AG04450 (cell line): ENCODE measurements around the gene TRMT2A. TPM values are rescaled to one million over a fixed set of nuclear protein-coding genes. Genes with fewer than 3 reads are reported as not detected.

ENCODE experiments used
- CTCF ChIA-PET: fragments of 300-600, 350-600 bp; formaldehyde crosslinking; extraction: SDS; loops from one replicate; lab custom pipeline; 2022; ENCODE audit warnings: antibody characterized with exemption, inconsistent platforms; lab: Charles Lee
- POLR2A ChIA-PET: fragments of 350-600 bp; formaldehyde crosslinking; extraction: SDS; loops from one replicate; lab custom pipeline; 2021; ENCODE audit warnings: antibody characterized with exemption, inconsistent platforms; lab: Yijun Ruan, JAX
- DNase-seq: peaks from one replicate; pipeline ENCODE4 v3.0.0-alpha.2; 2011; ENCODE audit warnings: low read depth, low spot score
- H3K27ac ChIP-seq: one replicate; pipeline ENCODE4 v1.5.1; 2012; ENCODE audit warnings: low read depth, low read length, control low read depth
- H3K27me3 ChIP-seq: one replicate; pipeline ENCODE4 v1.6.0; 2012; ENCODE audit warnings: low read length; ENCODE audit not compliant: control insufficient read depth, insufficient read depth
- H3K4me3 ChIP-seq: 2 replicates; pipeline ENCODE4 v1.5.1; 2011; ENCODE audit warnings: mild to moderate bottlenecking, low read depth, low read length, control low read depth
- H3K9me3 ChIP-seq: 2 replicates; pipeline ENCODE4 v1.5.1; 2012; ENCODE audit warnings: low read length; ENCODE audit not compliant: control insufficient read depth, insufficient read depth
- CTCF ChIP-seq: IDR thresholded peaks from 2 replicates; pipeline ENCODE4 v1.5.1; 2011; ENCODE audit warnings: low read depth, low read length, control low read depth, inconsistent platforms
- polyA plus RNA-seq: library from polyadenylated mRNA; depleted of rRNA; stranded (reverse); fragments of >200 nt; gene quantifications from 2 replicates; pipeline ENCODE4 v1.2.3, GENCODE V29; 2011

Gene TRMT2A
- polyA plus RNA-seq, 1 experiment: 15.6 TPM

- Histone ChIP-seq H3K4me3 (no peak overlapping the region), H3K9me3 (no peaks in the 10 kb centered on the region; the same call in 1 of the 2 replicates), H3K27ac (no peak overlapping the region), H3K27me3 (no peaks in the 10 kb centered on the region)
- 0 out of 2 replicates have a peak, but pooled peaks have one; percentile 3 for TF ChIP-seq CTCF
- no peak for DNase-seq
- ChIA-PET POLR2A (no interaction called here), CTCF (no interaction called here)
These were observed 21.4 kb upstream of the TRMT2A start for GRCh38 chr22:20138417-20138738.

DNA sequence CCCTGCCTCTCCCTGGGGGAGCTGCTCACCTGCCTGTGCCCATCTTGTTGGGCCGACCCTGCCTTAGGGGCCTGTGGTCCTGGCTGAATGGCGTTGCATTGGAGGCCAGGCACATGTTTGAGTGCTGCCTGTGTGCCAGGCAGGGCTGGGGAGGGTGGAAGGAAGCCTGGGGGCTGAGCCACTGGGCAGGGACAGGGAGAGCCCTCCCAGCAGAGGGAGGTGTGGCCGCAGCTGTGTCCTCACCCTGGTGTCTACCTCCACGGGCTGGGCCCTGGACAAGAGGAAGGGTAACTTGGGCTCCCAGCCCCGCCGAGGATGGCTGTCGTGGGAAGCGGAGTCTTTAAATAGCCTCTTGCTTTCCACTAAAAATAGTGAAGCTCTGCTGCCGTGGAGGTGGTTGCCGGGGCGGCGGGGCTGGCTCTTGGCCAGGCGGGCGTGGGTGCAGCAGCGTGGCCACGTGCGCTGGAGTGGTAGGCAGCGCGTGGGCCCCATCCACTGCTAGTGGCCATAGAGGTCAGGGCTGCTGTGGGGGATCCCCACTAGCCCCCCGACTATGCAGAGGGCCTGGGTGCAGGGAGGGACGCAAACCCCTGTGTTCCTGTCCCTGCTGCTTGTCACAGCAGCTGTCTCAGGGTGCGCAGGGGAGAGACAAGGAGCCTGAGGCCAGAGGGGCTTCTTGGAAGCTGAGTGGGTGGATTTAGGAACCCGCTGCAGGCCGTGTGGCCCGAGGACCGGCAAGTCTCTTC lies 20.8 kb upstream of the TRMT2A start:
- no peaks in the 10 kb centered on the region; the same call in 1 of the 2 replicates for H3K9me3 ChIP-seq
- no peaks in the 10 kb centered on the region for H3K27me3 ChIP-seq
- H3K27ac ChIP-seq: no peak overlapping the region
- ChIA-PET POLR2A (no interaction called here), CTCF (no interaction called here)
- TF ChIP-seq CTCF: no peak
- DNase-seq: no peak
- H3K4me3 ChIP-seq: no peak overlapping the region

GRCh38 chr22:20137113-20137512 lies 20.1 kb upstream of the TRMT2A start:
- POLR2A ChIA-PET: no interaction called here
- CTCF ChIA-PET: no interaction called here
- Histone ChIP-seq H3K9me3 (no peaks in the 10 kb centered on the region; the same call in 1 of the 2 replicates), H3K27ac (no peak overlapping the region), H3K27me3 (no peaks in the 10 kb centered on the region), H3K4me3 (no peak overlapping the region)
- TF ChIP-seq CTCF: no peak
- no peak for DNase-seq

- no peak for TF ChIP-seq CTCF
- POLR2A ChIA-PET: no interaction called here
- DNase-seq: no peak
- CTCF ChIA-PET: no interaction called here
- no peaks in the 10 kb centered on the region; the same call in 1 of the 2 replicates for H3K9me3 ChIP-seq
- H3K4me3 ChIP-seq: no peak overlapping the region
- no peaks in the 10 kb centered on the region for H3K27me3 ChIP-seq
- no peak overlapping the region for H3K27ac ChIP-seq
These were observed 19.5 kb upstream of the TRMT2A start for GRCh38 chr22:20136603-20136873.

GRCh38 chr22:20135806-20136602 lies 19.0 kb upstream of the TRMT2A start:
- Histone ChIP-seq H3K27me3 (no peaks in the 10 kb centered on the region), H3K4me3 (no peak overlapping the region), H3K27ac (no peak overlapping the region), H3K9me3 (no peaks in the 10 kb centered on the region; the same call in 1 of the 2 replicates)
- ChIA-PET POLR2A (no interaction called here), CTCF (no interaction called here)
- no peak for TF ChIP-seq CTCF
- no peak for DNase-seq
